GM13976 (cell line): ENCODE data around the gene BLOC1S6.
A peak's percentile ranks its signal among the peaks of the same experiment; 100 is the strongest.

Experiments used
- DNase-seq: peaks from one replicate; pipeline ENCODE4 v3.0.0; 2012; ENCODE audit warnings: low spot score
- CTCF ChIP-seq: IDR thresholded peaks from 2 replicates; pipeline ENCODE4 v1.5.1; 2012; ENCODE audit warnings: borderline replicate concordance, mild to moderate bottlenecking; ENCODE audit not compliant: insufficient read depth; ENCODE audit errors: extremely low read depth, missing control alignments, control extremely low read depth
- in situ Hi-C: fragments of 300-500 bp; cut with MboI; formaldehyde crosslinking; loops from one replicate; pipeline ENCODE4 v1.12.0; 2022; ENCODE audit warnings: low sequenced_read_pairs, mixed read lengths, inconsistent platforms; ENCODE audit not compliant: unreplicated experiment

Gene BLOC1S6

GRCh38 chr15:45628136-45628535, 41.0 kb downstream of the BLOC1S6 start:
- in situ Hi-C loops = no loop called here
- TF ChIP-seq CTCF = no peak
- no peak for DNase-seq

- in situ Hi-C loops = no loop called here
- TF ChIP-seq CTCF = no peak
- DNase-seq = no peak
Observed at GRCh38 chr15:45630917-45631691, 43.9 kb downstream of the BLOC1S6 start.

GRCh38 chr15:45631776-45632175, 44.6 kb downstream of the BLOC1S6 start:
- DNase-seq = no peak
- no peak for TF ChIP-seq CTCF
- in situ Hi-C loops = no loop called here

- DNase-seq = peak; percentile 85
- in situ Hi-C loops = no loop called here
- no peak for TF ChIP-seq CTCF
Observed at GRCh38 chr15:45634432-45635190, 47.4 kb downstream of the BLOC1S6 start, which contains the start of gene SQOR. TSS of gene SQOR (plus strand) at chr15:45635029. CDS start at chr15:45658924, 23,895 bp downstream.

- DNase-seq = no peak
- peak; percentile 69 for TF ChIP-seq CTCF
- in situ Hi-C loops = no loop called here
Observed at GRCh38 chr15:45635191-45635638, 48.0 kb downstream of the BLOC1S6 start.

GRCh38 chr15:45635763-45636292, 48.6 kb downstream of the BLOC1S6 start:
- no peak for TF ChIP-seq CTCF
- in situ Hi-C loops = no loop called here
- DNase-seq = no peak
